Ovary (tissue), 9 donors: ENCODE measurements around the gene AMBP. TPM values are rescaled to one million over a fixed set of nuclear protein-coding genes. Genes with fewer than 3 reads are reported as not detected.

Source experiments
- DNase-seq, 5 donors: peaks; one replicate each; pipeline ENCODE4 v3.0.0-alpha.2; 2019 to 2020
- H3K27ac ChIP-seq, 2 donors: fragments of 200-600 bp; one replicate each; pipeline versions ENCODE4 v1.5.1 to v1.8.0; 2019 to 2022
- H3K27me3 ChIP-seq: fragments of 200-600 bp; one replicate; pipeline ENCODE4 v1.8.0; 2022
- H3K36me3 ChIP-seq: fragments of 200-600 bp; sonication (generic); one replicate; pipeline ENCODE4 v1.5.1; 2019
- H3K4me1 ChIP-seq: one replicate; pipeline ENCODE4 v1.8.1; 2013; ENCODE audit warnings: mild to moderate bottlenecking, moderate library complexity; ENCODE audit not compliant: insufficient read depth
- H3K4me3 ChIP-seq: fragments of 200-600 bp; sonication (generic); one replicate; pipeline ENCODE4 v1.5.1; 2017
- H3K9me3 ChIP-seq, 2 donors: fragments of 200-600 bp in 1 of 2; sonication (generic) in 1 of 2; one replicate each; pipeline versions ENCODE4 v1.5.1 to v1.8.1; 2013 to 2019; ENCODE audit warnings: mild to moderate bottlenecking in 1 of 2, moderate library complexity in 1 of 2
- EP300 ChIP-seq: sonication (generic); formaldehyde crosslinking; IDR thresholded peaks from one replicate; pipeline ENCODE4 v1.6.1; 2017; ENCODE audit warnings: antibody characterized with exemption
- POLR2A ChIP-seq: fragments of 450-650 bp; IDR thresholded peaks from one replicate; pipeline ENCODE4 v1.6.1; 2017; ENCODE audit warnings: antibody characterized with exemption, mild to moderate bottlenecking, moderate library complexity
- WGBS, 3 donors: extraction: QIAGEN DNeasy Blood & Tissue Kit in 1 of 3; methylation state at CpG; one replicate each; pipeline versions ENCODE4 v1.1.5 to v1.1.7; 2013 to 2017; 5-methylcytosine and 5-hydroxymethylcytosine counted together
- intact Hi-C, 4 donors: fragments of 100-400 bp; cut with DNase I; formaldehyde crosslinking; loops; one replicate each; pipeline versions ENCODE4 v1.11.0 to v1.15.1; 2022 to 2023
- polyA plus RNA-seq, 2 donors: library from polyadenylated mRNA; stranded (reverse); fragments of 200-250 nt in 1 of 2; fragments of 350-450 nt in 1 of 2; fragmentation: Illumina TruSeq in 1 of 2; extraction: RNeasy Lipid Tissue Mini Kit (QIAGEN cat#74804) in 1 of 2; gene quantifications; one replicate each; pipeline ENCODE4 v1.2.3, GENCODE V29; 2013 to 2014
- total RNA-seq, 7 donors: library from RNA; depleted of rRNA in 2 of 7; stranded (reverse); fragments of >200 nt in 2 of 7; fragmentation: NEBNext Ultra II Directional in 3 of 7; extraction: Animal tissue kit (Norgen Biotek cat#: 25700) in 3 of 7; gene quantifications; one replicate each; pipeline versions ENCODE4 v1.1.0 to v1.2.4, GENCODE V29; 2016 to 2023
- TF ChIP-seq, protein P1 (sequence below), 3 donors: fragments of 450-650 bp in 2 of 3; fragments of 200-600 bp in 1 of 3; IDR thresholded peaks; one replicate each; pipeline versions ENCODE4 v1.5.1 to v1.8.0; 2016 to 2022; ENCODE audit warnings: antibody characterized with exemption in 3 of 3, mild to moderate bottlenecking in 1 of 3
- donor health status: DM: no; HTN: no; CAD: no; lungs with moderate emphysema.
- donor health status: DM: no; HTN: no; CAD: no.
- donor health status: Bipolar disorder and iron deficiency.
- donor health status: DM: yes; HTN: yes; CAD: no.
- donor health status: DM: no; HTN: no; CAD: no.
- donor health status: DM: yes; HTN: yes; CAD: no.

The AMBP gene
- total and polyA plus RNA-seq, 9 donors: 0.15 to 3.9 (median 0.62) TPM; not detected in 3

DNA sequence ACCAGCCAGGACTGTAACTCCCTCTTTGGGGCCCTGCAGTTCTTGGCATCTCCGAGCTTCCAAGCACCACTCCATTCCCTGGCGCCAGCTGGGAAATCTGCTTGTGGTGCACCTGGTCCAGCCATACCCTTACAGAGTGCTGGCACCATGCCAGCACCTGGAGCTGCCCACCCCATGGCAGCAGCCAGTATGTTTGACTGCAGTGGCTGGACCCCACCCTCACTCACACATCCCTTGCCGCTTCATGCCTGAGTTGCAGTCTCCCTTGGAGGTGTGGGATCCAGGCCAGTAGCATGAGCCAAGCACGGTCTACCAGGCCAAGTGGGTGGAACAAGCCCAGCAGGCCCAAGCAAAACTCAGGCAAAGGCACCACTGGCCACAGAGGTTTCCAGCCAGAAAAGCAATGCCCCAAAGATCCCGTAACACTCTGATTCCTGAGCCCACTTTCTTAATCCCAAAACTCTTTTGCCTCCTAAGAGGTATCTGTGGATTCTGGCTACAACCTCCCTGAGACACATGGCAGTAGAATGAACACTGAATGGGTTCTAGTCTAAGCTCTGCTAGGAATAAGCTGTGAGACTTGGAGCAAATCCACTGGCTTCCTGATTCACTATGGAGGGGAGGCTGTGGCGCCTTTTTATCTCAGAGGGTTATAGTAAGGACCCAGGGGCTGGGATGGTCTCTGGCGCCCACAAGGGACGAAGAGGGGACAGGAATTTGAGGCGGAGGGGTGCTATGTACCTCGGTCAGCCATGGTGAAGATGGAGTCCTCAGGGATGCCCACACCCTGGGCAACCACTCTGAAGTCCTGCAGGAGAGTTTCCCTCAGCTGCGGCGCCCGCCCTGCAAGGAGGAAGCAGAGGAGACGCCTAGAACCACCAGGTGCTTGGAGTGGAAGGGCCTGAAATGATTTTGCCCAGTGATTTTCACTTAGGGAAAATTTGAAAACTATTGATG, 5.6 kb downstream of the AMBP start:
- Histone ChIP-seq H3K36me3 (no peaks in the 10 kb centered on the region), H3K4me1 (no peaks in the 10 kb centered on the region), H3K9me3 (no peaks in the 10 kb centered on the region), H3K27ac (no peak overlapping the region), H3K4me3 (no peak overlapping the region), H3K27me3 (no peaks in the 10 kb centered on the region)
- peak; percentile 30 to 78 (median 60) for DNase-seq
- 65 to 68% (median 66%) methylated on average over 14 of the region's 14 CpGs for WGBS, 3 donors
- intact Hi-C loops: no loop called here
- TF ChIP-seq, protein P1, sequence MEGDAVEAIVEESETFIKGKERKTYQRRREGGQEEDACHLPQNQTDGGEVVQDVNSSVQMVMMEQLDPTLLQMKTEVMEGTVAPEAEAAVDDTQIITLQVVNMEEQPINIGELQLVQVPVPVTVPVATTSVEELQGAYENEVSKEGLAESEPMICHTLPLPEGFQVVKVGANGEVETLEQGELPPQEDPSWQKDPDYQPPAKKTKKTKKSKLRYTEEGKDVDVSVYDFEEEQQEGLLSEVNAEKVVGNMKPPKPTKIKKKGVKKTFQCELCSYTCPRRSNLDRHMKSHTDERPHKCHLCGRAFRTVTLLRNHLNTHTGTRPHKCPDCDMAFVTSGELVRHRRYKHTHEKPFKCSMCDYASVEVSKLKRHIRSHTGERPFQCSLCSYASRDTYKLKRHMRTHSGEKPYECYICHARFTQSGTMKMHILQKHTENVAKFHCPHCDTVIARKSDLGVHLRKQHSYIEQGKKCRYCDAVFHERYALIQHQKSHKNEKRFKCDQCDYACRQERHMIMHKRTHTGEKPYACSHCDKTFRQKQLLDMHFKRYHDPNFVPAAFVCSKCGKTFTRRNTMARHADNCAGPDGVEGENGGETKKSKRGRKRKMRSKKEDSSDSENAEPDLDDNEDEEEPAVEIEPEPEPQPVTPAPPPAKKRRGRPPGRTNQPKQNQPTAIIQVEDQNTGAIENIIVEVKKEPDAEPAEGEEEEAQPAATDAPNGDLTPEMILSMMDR (IDR thresholded peaks at IDR 0.05): no peak

DNA sequence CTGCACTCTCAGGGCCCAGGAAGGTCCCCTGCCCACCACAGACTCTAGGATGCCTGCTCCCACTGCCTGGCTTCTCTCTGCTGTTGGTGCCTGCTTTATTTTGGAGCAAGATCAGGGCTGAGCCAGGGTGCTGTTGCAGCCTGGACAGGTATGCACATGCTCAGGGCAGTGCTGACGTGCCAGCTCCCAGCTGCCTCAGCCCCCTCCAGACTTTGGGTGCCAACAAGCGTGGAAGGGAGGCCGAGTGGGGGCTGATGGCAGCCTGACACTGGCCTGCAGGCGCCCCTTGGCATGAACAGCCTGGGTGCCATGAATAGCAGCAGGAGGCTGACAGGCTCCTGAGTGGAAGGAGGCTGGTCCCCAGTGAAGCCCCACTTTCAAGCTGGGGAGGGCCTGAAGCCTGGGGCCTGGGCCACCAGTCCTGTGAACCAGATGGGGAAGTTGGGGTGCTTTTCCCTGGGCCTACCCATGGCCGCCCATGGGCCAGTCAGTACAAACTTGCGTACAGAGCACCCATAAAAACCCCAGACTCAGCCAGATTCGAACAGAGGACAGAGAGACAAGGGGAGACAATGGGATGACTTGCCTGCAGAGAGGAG, 6.8 kb downstream of the AMBP start:
- intact Hi-C loops: no loop called here
- Histone ChIP-seq H3K27ac (no peak overlapping the region), H3K36me3 (no peaks in the 10 kb centered on the region), H3K27me3 (no peaks in the 10 kb centered on the region), H3K4me1 (no peaks in the 10 kb centered on the region), H3K9me3 (no peaks in the 10 kb centered on the region), H3K4me3 (no peak overlapping the region)
- 81 to 93% (median 88%) methylated on average over 7 of the region's 7 CpGs for WGBS, 3 donors
- TF ChIP-seq EP300 (no peak), POLR2A (no peak)
- TF ChIP-seq, protein P1 (IDR thresholded peaks at IDR 0.05): no peak
- DNase-seq: no peak

DNA sequence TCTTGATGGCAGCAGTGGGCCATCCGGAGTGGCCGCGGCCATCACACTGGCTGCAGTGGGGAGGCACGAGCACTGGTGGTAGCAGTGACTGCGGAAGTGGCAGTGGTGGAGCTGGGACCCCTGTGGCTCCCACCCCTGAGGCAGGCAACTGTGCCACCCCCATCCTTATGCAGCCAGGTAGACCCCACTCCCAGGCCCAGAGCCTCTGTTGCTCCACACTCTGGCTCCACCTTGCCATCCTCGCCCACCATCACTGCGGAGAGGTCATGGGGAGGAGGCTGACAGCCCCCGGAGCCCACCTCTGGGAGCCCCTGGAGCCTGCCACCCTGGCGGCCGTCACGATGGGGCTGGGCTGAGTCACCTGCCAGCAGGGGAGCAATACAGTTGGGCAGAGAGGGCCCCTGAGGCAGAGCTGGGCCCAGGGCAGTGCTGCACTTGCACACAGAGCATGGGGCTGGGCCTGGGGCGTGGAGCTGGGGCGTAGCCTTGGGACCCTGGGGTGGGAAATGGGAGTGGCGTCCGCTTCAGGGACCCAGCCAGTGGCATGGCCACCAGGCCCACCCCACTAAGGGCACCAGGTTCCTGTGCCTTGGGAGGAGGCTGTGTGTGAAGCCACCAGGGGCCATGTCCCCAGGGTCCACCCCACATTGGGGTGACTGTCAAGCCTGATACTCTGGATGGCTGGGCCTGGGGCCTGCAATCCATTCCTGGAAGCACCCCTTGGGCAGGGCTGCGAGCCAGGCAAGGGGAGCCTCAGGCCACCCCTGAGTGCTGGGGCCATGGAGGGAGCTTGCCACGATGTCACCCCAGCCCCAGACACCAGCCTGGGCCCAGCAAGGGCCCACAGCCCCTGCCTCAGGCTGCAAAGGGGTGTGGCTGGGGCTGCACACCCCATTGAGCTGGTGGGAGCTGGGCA, 7.7 kb downstream of the AMBP start:
- H3K36me3 ChIP-seq: no peaks in the 10 kb centered on the region
- no peaks in the 10 kb centered on the region for H3K4me1 ChIP-seq
- 88 to 96% (median 89%) methylated on average over 16 to 17 of the region's 17 CpGs for WGBS, 3 donors
- TF ChIP-seq, protein P1 (IDR thresholded peaks at IDR 0.05): no peak
- TF ChIP-seq POLR2A: no peak
- TF ChIP-seq EP300: no peak
- no peaks in the 10 kb centered on the region for H3K27me3 ChIP-seq
- no peak overlapping the region for H3K27ac ChIP-seq
- no peak overlapping the region for H3K4me3 ChIP-seq
- no peak for DNase-seq
- H3K9me3 ChIP-seq: no peaks in the 10 kb centered on the region
- intact Hi-C loops: no loop called here

DNA sequence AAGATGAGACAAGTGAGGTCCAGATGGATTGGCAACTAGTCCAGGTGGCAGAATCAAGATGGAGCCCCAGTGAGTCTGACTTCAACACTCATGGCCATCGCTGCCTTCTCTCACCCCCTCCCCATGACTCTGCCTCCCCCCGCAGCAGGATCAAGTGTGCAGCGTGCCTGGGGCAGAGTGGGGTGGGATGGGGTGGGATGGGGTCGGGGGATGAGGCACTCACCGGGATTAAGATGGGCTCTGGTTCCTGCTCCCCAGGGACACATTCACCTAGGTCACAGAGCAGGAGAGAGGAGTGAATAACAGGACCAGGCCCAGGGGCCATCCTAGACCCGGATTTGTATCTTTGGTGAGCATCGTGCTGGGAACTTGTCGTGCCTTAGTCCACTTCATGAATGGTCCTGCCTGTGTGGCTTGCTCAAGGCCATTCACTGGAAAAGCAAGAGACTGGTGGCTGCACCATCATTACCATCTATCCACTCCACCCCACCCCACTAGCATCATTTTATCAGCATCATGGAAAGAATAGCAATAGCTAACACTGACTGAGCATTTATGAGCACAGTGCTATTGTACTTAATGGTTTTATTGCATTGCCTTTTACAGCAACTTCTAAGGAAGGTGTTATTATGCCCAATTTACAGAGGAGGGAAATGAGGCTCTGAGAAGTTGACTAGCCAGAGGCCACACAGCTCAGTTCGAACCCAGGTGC, 8.5 kb downstream of the AMBP start:
- WGBS, 3 donors: 76 to 80% (median 77%) methylated on average over 9 of the region's 9 CpGs
- intact Hi-C loops: no loop called here
- Histone ChIP-seq H3K27me3 (no peaks in the 10 kb centered on the region), H3K4me3 (no peak overlapping the region), H3K4me1 (no peaks in the 10 kb centered on the region), H3K9me3 (no peaks in the 10 kb centered on the region), H3K36me3 (no peaks in the 10 kb centered on the region), H3K27ac (no peak overlapping the region)
- no peak for DNase-seq
- TF ChIP-seq, protein P1 (IDR thresholded peaks at IDR 0.05): no peak
- TF ChIP-seq POLR2A (no peak), EP300 (no peak)
